COR-L47 (cell line): ENCODE measurements around the gene CCNL1.
"Not testable (repeated sequence)": the region's sequence is repeated elsewhere in the genome, so short reads cannot be mapped to it uniquely, and the experiment has no call there.

Experiments used
- DNase-seq: peaks from one replicate; lab custom pipeline; 2025; lab: John Stamatoyannopoulos, UW

Gene CCNL1

DNA sequence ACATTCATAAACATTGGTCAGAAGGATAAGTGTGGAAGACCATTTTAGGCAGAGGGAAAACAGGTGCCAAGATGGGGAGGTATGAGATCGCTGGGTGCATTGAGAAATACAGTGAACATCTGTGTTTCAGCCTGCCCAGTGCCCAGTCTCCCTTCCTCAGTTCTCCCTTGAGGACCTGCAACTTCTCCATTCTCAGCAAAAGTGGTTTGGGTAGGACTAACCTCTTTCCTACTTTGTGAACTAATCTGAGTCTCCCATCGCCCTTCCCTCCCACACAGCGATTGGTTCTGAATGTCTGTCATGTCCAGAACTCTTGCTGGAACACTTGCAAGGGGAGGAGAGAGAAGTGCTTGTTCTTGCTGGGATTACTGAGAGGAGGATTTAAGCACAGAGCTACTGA is 10.9 kb upstream of the CCNL1 start:
- no peak for DNase-seq

DNA sequence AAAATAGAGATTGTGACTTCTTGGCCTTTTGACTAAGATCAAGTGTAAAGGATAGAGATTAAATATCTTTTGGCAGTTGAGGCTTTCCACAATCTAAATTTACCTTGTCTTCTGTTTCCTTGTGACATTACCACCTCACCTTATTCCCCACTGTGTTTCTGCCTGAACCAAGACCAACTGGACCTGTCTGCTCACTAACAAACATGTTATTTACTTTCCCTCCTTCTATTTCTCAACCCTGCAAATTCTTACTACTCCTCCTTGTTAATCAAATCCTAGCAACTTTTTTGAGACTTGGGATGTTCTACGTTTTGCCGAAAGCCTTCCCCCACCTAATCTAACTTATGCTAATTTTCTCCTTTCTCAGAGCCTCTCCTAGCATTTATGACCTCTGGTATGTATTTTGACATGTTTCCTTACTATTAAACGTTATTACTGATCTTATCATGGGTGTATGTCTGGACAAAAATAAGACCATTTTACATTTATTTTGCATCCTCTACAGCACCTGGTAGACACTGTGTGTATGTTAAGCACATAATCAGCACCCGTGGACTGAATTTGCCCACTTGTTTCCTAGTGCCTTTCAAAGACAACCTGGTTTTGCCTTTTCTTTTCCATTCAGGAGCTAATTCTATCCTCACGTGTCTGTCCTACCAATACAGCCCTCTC is 7.6 kb upstream of the CCNL1 start:
- DNase-seq, result no peak

DNA sequence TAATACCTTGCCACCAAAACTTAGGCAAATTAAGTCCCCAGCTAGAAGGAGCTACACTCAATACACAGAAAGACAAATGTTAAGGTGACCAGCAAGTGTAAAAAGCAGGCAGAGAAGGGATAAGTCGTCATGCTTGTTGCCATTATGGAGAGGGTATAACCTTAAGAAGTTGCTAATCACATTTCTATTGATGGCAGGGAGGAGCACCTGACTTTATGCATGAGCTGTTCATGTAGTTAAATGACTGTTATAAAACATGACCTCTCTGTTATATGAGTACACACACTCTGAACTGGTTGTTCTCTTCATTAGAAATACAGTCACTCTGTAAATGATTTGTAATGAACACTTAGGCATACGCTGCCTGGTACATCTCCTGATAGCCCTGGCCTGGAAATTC is 6.6 kb upstream of the CCNL1 start:
- no peak for DNase-seq

DNA sequence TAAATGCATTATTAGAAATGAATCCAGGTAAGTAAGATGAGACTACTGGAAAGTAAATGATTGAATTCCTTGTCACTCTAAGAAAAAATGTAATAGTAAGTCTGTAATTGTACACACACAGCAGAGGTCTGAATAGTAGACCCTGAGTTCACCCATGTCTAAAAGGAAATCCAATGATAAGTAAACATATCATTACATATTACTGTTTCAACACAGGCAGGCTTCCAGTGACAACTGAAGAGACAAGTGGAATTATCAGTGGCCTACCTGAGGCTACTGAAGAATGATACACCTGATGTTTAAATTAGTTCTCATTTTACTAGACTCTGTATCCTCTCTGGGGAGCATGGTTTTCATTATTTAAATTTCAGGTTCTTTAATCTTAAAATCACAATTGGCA is 6.2 kb upstream of the CCNL1 start:
- DNase-seq, result no peak

DNA sequence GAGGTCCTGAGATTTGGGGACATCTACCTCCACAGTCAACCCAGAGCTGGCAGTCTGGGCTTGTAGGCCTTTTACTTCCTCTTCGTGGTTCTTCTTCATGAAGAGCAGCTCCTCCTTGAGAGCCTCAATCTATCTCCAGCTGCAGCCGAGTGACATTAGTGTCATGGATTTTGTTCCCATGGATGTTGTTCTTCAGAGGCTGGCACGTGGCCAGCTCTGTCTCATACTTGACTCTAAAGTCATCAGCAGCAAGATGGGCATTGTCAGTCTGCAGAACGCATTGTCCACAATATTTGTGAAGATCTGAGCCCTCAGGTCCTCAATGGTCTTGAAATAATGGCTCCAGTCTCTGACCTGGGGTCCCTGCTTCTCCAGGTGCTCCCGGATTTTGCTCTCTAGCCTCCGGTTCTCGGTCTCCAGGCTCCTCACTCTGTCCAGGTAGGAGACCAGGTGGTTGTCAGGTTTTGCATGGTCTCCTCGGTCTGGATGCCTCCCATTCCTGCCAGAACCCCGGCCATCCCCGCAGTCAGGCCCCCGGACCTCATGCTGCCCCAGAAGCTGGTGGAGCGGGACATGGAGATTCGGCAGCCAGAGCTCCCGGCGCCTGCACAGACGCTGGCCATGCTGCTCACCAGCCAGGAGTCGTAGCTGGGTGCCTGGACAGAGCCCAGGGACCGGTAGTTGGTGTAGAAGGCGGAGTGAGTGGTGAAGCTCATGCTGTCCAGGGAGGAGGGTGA is 3.4 kb upstream of the CCNL1 start:
- no peak for DNase-seq

DNA sequence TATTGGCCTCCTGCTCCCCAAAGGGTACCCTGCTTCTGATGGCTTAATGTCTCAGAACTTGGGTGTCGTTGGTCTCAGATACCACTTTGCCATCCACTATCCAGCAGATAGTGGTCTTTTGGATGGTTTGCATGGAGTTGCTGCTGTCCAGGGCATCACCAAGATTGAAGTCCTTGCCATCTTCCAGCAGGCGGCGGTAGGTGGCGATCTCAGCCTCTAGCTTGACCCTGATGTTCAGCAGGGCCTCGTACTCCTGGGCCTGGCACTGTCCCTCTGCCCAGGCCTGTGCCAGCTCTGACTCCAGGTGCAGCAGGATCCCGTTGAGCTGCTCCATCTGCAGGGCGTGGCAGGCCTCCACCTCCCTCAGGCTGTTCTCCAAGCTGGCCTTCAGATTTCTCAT is 2.7 kb upstream of the CCNL1 start:
- not testable (repeated sequence) for DNase-seq

DNA sequence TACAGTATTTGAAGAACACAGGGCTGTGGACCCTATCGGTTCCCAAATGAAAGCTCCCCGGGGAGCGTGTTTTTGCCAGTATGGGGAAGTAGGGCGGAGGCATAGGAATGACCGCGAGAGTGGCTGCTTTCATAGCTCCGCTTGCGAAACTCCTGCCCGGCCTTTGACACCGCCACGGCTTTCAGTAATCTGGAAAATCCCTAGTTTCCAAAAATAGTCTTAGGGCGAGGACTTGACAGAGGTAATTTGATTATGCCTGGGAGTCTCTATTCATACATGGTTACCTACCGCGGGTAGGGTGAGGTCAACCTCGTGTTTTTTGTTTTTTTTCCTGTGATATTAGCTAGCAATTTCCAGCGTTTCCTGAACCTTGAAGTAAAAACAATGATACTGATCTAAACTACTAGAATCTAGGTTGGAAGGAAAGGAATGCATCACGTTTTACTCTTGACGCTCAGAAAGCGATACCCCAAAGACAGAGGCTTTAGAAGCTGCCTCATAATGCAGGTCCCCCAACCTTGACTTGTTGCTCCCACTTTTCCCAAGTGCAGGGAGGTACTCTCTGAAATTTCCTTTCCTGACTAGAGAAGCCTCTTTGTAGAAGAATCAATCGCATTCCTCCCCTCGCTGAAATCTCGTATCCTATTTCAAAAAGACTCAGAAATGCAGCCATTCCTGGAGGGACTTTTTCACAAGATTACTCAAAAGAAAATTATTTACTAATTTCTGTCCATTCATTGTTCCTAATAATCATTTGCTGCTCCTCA is 894 bp upstream of the CCNL1 start:
- peak; percentile 67 for DNase-seq

DNA sequence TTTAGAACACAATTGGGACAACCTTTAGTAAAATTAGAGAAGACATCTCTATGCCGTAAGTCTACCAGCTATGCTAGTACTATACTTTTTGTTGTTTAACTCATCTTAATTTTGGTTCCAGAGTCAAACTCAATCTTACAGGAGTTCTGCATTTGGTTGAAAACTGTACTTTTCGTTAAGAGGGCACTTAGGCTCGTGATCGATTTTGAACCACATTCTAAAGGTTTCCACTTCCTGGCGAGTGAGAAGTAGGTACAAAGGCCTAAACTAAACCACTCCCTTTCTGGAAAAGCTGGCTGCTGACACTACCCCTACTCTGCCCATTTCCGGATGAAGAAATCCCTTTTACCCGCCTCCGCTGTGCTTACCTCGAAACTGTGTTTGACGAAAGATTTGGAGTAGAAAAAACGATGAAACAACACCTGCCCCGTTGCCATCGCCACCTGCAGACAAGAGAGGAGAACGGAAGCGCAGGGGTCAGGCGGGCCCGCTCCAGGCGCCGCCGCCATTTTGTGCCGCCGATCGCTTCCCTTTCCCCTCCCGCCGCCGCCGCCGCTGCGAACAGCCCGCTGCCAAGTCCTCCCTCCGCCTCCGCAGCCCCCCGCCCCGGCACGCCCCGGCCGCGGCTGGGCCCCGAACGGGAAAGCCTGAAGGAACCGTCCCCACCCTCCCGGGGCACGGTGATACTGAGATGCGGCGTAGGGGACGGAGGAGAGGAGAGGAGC is 748 bp downstream of the CCNL1 start:
- DNase-seq, result peak; percentile 80

DNA sequence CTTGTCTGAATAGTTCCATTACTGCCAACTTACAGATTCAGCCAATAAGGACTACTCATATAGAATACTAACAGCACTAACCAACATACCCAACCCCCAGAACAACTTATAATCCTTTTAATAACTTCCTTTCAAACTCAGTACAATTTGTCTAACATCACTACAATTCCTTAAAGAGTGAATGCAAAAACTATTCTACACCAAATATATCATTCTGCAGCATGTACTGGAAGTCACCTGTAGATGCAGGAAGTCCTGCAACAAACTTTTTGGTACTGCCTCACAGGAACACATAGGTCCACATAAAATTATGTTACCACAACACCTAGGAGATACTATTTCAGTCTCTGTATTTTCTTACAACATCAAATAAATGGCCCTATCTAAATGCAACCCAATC is 2.1 kb downstream of the CCNL1 start:
- DNase-seq, result no peak

DNA sequence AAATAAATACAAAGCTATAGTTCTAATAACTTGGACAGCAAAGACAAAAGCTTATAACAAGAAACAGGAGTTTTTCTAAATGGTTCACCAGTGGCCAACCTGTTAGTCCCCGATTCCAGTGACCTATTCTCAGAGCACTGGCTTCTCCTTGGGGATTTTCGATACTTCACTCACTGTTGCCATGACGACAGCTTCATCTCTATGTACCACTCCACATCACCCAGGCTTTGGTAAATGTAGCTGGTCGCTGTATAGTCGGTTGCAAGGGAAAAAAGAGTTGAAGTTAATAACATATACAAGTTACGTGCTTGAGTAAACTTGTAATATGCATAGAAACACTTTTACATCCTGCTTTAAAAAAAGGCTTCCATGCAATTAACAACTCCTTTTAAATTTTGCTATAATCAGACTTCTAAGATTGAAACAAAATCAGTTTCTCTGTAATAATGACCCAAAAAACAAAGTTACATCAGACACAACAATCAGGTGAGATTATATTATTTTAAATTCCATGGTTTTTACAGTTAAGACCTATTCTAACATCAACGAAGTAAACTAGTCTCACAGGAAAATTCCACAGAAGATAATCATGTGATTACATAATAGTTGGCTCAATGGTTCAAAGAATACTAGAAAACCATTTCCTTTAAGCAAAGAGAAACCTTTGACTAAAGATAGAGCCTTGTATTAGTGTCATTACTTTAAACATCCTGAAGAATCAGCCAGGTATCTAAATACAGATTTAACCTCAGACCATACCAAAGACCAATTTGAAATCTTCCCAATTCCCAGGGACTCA is 2.9 kb downstream of the CCNL1 start:
- peak; percentile 6 for DNase-seq

DNA sequence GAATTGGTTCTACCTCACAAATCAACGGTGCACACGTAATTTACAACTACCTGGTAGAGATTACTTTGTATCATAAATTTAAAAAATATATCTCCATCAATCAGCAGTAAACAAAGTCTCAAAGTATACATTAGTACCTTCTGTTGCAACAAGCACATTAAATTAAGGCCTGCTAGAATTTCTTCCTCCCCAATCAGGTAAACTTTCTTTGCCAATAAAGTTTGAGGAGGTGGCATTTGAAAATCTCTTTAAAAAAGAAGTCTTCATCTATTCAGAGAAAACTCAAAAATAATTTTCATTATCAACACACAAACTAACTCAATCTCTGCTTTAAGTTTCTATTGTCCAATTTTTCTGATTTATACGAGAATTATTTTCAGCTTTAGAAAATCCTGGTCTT is 4.4 kb downstream of the CCNL1 start:
- no peak for DNase-seq

DNA sequence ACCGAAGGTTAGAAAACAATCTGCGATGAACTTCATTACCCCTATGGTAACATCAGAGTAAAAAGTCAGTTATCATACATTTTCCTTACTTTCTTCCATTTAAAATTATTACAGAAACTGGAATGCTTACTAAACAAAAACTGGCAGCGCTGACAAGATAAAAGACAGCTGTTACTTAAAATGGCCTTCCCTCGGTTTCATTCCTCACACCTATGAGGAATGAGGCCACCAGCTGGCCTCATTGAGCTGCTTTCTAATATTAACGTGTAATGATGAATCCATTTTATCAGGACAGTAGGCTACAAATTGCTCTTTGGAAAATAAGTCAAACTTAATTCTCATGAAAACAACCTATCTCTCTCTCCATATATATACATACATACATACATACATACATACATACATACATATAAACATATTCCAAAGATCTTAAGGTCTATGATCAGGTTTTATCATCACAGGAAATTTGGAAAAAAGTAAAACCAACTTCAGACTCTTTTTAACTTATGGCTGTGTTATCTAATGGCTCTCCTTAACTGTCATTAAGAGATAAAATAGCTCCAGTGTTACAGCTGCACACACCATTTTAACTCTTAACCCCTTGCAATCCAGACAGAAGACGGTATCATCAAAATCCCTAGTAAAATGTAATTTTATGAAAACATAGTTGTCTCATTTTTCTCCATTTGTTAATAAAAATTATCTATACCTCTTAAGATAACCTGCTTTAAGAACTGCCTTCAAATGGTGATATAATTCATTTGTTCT is 5.2 kb downstream of the CCNL1 start:
- DNase-seq, result no peak

DNA sequence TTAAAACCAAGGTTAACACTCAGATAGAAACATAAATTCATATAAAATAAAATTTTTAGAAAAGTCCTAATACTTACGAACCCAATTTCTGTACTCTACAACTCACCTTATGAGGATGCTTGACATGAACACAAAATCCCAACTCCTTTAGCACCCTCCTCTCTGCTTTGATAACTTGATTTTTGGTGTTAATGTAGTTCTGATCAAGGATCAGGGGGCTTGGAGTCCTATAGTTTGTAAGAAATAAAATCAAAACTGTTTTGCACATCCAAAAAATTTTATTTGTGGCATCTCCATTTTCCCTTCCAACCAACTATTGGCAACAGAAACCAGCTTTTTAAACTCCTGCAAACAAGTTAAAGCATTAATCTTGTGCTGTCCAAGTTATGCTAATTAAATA is 7.0 kb downstream of the CCNL1 start:
- DNase-seq, result no peak

DNA sequence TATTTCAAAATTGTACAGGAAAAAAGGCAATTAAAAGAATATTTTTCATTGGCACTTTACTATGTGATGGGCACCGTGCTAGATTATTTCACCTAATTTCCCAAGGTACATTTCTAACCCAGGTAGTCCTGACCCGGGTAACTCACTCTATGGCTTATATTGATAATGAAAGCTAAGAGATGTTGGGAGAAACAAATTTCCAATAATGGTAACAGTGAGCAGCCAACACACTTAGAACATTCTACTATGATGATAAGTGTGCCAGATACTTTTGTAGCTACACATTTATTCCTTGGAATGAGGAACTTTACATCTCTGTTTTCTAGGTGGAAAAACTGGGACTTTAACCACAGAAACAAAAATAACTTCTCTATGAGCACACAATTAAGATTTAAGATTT is 7.5 kb downstream of the CCNL1 start:
- no peak for DNase-seq

DNA sequence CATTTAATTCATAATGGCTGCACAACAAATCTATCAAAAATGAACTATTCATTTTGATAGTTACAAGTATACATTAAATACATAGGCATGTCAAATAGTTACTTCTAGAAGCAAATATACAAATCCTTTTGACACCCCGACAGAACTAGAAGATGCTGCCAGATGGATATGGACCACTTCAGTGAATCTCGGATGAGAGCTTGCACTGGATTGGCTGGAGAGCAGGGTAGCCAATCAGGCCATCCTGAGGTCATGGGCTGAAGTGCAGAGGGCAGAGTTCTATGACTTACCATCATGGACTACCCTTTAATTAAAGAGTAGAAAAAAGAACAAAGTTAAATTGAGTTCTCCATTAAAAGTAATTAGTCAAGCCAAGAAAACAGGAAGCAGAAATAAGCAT is 8.3 kb downstream of the CCNL1 start:
- DNase-seq, result no peak

DNA sequence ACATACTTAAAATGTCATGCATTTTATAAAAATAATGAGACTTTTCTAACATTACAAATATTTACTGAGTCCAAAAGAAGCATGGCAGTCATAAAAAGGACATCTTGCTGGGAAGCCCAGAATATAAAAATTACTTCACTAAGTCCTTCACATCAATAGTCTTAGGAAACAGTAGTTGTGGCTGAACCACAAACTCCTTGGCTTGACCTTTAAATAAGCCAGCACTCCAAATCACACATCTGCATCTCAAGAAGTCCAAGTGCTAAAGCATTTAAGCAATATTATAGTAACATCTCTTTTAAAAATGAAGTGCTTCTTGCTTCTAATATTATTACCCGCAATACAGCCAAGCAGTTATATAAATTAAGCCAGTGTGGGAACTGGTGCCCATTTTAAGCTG is 8.8 kb downstream of the CCNL1 start:
- DNase-seq, result no peak

DNA sequence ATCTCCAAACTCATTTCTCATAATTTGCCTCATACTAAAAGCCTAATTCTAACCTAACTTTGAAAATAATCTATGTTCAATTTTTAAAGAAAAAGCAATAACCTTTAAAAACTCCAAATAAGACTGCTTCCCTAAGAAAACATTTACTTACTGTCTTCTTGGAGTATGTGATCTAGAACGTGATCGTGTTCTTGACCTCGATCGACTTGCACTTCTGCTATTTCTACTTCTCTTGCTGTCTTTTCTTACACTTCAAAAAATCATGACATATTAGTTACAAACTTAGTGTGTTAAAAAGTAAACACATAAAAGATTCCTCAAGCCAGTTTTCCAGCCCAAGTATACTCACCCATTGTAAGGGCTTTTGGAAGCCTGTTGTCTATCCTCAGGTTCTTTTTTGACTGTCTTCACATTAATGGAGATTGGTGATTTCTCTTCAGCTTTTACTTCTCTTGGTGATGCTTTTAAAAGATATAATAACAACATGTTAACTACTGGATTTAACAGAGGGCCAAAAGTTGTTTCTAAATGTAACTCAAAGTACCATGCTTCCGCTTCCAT is 10.7 kb downstream of the CCNL1 start:
- DNase-seq, result no peak

DNA sequence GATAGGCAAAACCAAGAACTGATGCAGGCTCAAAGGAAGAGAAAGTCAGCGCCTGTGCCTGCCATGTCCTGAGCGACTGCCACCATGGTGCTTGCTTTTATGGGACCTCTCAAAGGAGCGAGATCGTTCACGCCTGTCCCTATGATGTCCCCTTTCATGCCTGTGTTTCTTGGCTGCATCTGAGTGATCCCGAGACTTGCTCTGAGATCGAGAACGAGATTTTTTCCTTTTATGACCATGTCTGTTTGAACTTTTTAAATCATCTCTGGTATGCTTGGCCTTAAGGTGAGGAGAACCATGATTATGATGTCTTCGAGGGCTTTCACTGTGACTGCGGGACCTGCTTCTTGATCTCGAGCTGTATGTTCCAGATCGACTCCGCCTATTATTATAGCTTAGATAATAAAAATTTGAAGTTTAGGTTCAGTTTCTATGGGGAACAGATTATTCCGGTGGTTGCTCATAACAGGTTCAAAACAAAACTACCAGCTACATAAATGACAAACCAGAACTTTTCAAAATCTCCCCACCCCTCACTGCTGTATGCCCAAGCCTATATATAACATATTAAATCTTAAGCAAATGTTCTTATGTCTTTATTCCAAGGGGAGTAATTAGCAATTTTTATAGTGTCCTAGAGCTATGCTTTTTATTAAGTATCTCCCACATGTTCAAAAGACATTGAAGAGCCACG is 11.6 kb downstream of the CCNL1 start:
- DNase-seq, result no peak

DNA sequence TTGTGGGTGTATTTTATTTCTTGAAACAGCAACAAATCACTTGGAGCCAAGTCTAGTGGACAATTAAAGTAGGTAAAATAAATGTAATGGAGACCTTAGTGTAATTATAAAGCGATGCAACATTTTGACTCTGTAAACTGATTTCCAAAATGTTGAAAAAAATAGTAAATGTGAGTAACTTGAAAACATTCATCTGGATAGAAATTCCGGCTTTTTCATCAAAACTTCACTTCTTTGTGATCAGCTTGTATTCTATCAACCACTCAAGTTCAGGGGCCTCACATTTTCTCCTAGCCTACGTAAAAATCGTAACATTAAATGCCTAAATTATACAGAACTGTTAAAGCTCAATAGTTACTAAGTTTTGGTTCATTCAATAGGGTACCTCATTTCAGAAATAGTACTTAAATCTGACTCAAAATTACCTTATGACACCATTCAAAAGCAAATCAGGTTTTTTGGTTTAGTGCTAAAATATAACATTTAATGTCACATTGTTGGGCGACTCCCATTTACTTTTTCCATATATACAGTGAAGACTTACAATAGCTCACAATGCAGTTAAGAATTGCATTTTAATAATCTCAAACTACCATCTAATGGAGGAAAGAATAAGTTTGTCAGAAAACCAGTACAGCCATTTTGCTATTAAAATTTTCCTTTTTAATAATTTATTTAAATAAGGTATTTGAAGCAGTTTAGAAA is 12.7 kb downstream of the CCNL1 start:
- no peak for DNase-seq
